HepG2 (cell line): ENCODE results near the gene MEMO1.
"Not testable (repeated sequence)": the region's sequence is repeated elsewhere in the genome, so short reads cannot be mapped to it uniquely, and the experiment has no call there.

Experiments used
- BRCA1 ChIP-seq: sonication (generic); formaldehyde crosslinking; IDR thresholded peaks from 2 replicates; pipeline ENCODE4 v1.4.0; 2020; ENCODE audit warnings: missing genetic modification reagents
- DDIT3 ChIP-seq: sonication (generic); formaldehyde crosslinking; IDR thresholded peaks from 2 replicates; pipeline ENCODE4 v1.4.0; 2020; ENCODE audit warnings: mild to moderate bottlenecking, missing genetic modification reagents
- GABPA ChIP-seq, 2 experiments: IDR thresholded peaks; 2 replicates each; pipeline ENCODE4 v1.6.1; 2011 to 2016; ENCODE audit warnings: low read depth in 2 of 2, low read length in 1 of 2, missing biosample characterization in 1 of 2, missing genetic modification characterization in 1 of 2
- IRF2 ChIP-seq: IDR thresholded peaks from 2 replicates; pipeline ENCODE4 v1.6.1; 2018; ENCODE audit warnings: missing genetic modification reagents, missing compliant biosample characterization
- MTA3 ChIP-seq: sonication (generic); formaldehyde crosslinking; IDR thresholded peaks from 2 replicates; pipeline ENCODE4 v1.4.0; 2020; ENCODE audit warnings: missing genetic modification reagents
- RAD51 ChIP-seq: fragments of 450-650 bp; IDR thresholded peaks from 2 replicates; pipeline ENCODE4 v1.6.1; 2016; ENCODE audit warnings: borderline replicate concordance
- RFX5 ChIP-seq: IDR thresholded peaks from 2 replicates; pipeline ENCODE4 v1.6.1; 2011; ENCODE audit warnings: low read depth, low read length, improper control_type of control experiment
- ZBTB38 ChIP-seq: sonication (generic); formaldehyde crosslinking; IDR thresholded peaks from 2 replicates; pipeline ENCODE4 v1.5.1; 2020; ENCODE audit warnings: mild to moderate bottlenecking, missing genetic modification reagents
- ZNF24 ChIP-seq: fragments of 450-650 bp; IDR thresholded peaks from 2 replicates; pipeline ENCODE4 v1.6.1; 2017; ENCODE audit warnings: antibody characterized with exemption, mild to moderate bottlenecking
- ZNF274 ChIP-seq: sonication (generic); formaldehyde crosslinking; IDR thresholded peaks from 2 replicates; pipeline ENCODE4 v1.5.1; 2020; ENCODE audit warnings: mild to moderate bottlenecking, missing genetic modification reagents
- ZSCAN21 ChIP-seq: sonication (generic); formaldehyde crosslinking; IDR thresholded peaks from 2 replicates; pipeline ENCODE4 v1.8.0; 2022; ENCODE audit warnings: mild to moderate bottlenecking, missing genetic modification reagents, moderate library complexity, borderline replicate concordance

- TF ChIP-seq ZNF24; RFX5; RAD51; ZBTB38 (CRISPR knock-in tag); DDIT3 (CRISPR knock-in tag); MTA3; ZNF274 (CRISPR knock-in tag); BRCA1 (CRISPR knock-in tag); ZSCAN21 (CRISPR knock-in tag); GABPA (IDR thresholded peaks at IDR 0.05; ENCODE audit: low read depth, low read length); GABPA (CRISPR knock-in tag; IDR thresholded peaks at IDR 0.05; ENCODE audit: low read depth); IRF2 (CRISPR knock-in tag): not testable (repeated sequence)
Measured at GRCh38 chr2:31907491-31907890, 103.3 kb downstream of the MEMO1 start.
